GM10847 (cell line): ENCODE data around the gene ALX4.

Experiments used
- POLR2A ChIP-seq: IDR thresholded peaks from 2 replicates; pipeline ENCODE4 v1.6.1; 2011; ENCODE audit not compliant: insufficient read length; ENCODE audit errors: extremely low read depth

ALX4 gene

DNA sequence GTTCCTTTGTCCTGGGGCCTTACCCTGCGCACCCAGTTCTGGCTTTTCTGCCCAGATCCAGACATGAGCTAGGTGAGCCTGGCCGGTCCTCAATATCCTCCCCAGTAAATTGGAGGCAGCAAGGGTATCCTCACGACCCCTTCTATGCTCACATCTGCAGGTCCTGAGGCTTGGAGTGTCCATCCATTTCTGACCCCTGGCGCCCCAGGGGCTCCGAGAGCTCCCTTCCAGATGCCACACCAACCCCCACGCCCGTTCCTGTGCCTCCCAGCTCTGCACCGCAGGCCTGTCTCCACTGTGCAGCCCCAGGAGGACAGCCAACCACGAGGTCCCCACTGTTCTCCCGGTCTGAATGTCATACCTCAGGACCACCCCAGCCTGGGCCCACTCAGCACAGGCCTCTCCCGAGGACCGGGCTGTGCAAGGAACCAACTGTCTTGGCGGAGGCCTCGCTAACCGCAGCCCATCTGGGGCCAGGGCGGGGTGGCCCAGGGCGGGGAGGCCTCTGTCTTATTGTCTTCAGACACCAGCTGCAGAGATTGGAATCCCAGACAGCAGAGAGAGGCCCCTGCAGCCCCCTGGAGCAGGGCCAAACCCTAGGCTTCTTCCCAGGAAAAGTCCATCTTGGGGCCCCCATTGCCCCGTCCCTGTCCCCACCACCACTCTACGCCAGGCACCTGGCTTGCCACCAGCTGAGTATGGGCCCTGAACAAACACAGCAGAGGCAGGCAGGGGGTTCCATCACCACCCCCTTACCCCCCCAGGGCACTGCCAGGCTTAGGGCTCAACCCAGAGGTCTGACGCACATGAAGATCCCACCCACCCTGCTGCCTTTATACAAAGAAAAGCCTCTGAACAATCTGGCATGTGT is 39.3 kb downstream of the ALX4 start:
- TF ChIP-seq POLR2A, result no peak

DNA sequence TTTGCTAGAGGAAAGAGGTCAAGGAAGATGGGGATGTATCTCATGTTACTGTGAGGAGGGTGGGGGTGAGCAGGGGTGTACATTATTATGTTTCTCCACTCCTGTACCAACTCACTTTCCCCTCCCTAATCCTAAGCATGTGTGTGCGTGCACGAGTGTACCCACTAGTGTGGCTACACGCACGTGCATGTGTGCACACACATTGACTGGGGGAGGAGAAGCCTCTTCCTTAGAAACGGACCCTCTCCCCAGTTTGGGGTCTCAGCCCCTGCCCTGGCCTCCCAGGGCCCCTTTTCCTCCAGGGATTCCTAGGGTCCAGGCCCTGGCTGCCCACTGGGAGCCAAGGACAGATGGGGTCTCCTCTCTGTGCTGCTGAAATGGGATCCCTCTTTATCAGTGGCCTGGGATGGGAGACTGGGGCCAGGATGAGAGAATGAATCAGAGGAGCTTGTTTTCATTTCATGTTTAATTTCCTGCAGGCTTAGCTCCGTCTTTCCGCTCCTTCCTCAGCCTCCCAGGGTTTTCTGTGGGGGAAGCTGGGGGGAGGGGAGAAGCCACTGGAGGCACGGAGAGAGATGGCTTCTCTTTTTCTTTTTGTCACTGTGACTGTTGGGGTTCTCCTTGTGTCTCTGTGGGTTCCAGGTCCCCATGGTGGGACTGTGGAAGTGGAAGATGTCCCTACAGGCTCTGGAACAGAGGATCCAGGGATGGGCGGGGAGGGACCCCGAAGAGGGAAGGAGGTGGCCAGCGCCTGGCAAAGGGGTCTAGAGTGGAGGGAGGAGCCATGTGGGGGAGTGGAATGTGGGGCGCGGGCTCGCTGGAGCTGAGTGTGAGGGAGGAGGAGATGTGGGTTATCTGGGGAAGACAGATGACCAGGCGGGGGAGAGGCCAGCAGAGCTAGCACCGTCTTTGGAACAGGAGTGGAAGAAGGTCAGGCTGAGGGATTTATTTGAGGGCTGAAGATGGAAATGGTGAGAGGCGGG is 40.3 kb downstream of the ALX4 start:
- no peak for TF ChIP-seq POLR2A

GRCh38 chr11:44268614-44269080 is 41.3 kb downstream of the ALX4 start:
- TF ChIP-seq POLR2A, result no peak

DNA sequence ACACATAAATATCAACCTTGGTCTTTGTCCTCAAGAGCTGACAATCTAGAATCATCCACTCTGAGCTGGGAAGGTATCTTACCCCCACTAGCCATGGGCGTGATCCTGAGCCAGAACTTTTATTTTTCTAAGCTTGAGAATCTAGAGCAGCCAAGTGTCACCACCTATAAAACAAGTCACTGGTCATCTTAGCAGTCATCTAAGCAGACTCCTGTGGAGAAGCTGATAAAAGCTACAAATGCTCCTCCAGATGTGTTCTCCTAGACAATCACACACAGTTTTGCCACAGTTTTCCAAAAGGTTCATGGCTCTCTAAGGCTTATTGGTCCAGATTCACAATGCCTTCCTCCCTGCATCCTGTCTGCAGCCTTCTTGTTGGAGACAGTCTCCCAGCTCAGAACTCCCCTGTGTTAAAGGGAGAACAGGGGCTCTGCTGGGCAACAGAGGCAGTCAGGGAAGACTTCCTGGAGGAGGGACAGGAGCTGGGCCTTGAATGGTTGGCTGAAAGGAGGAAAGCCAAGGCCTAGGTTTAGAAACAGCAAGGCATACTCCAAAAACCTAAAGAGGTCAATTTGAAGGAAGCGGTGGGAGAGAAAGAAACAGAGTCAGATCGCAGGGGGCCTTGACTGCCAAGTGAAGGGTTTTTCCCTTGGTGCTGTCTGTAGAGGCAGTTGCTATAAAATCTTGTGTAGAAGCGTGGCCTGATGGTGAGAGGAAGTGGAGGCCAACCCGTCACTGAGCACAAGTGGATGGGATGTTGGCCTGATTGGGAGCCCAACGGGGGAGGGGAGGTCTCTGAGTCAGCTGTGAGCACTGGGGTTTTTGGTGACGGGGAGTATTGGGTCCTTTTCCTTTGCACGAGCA is 42.0 kb downstream of the ALX4 start:
- no peak for TF ChIP-seq POLR2A

DNA sequence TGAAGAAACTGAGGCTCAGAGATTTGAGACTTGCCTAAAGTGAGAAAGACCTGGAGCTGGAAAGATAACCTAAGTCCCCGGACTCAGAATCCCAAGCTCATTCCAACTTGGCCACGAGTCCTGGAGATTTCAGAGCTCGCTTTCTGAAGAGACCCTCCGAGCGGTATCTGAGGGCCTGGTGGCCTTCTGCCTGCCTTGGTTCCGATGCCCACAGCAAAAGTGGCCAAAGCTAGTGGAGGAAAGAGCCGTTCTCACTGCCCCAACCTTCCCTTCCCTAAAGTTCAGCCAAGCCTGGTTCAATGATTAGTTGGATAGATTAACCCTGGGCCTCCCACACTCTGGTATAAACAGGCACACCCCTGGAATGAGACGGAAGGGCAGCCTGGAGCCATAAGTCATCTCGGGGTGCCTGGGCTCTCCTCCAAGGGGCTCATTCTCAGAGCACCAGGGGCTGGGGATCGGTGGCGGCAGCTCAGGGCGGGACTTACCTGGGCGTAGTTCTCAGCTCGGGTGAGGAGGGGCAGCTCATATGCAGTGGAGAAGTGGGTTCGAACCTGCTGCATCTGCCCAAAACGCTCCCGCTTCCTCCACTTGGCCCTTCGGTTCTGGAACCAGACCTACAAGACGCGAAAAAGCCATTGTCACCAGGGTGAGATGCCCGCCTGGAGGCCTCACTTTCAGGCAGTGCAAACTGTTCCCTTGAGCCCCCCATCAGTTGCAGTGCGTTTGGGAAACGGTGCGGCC is 42.8 kb downstream of the ALX4 start:
- no peak for TF ChIP-seq POLR2A

GRCh38 chr11:44266056-44266780 is 43.7 kb downstream of the ALX4 start:
- no peak for TF ChIP-seq POLR2A

DNA sequence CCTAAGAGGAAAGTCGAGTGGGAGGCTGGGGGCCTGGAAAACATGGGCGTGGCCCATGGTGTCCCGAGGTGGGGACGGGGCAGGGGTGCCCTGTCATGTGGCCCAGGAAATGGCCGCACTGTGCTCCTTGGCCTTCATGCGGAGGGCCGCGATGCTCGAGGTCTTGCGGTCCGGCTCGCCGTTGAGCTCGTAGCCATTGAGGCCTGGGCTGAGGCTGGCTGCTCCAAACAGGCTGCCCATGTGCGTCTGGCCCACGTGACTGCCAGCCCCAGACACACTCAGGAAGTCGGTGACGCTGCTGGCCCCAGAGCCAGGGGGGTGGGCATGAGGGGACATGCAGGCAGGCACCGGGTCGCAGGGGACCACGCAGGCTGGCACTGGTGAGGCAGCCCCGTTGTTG is 45.2 kb downstream of the ALX4 start:
- no peak for TF ChIP-seq POLR2A

GRCh38 chr11:44264438-44264749 is 45.5 kb downstream of the ALX4 start:
- TF ChIP-seq POLR2A, result no peak

DNA sequence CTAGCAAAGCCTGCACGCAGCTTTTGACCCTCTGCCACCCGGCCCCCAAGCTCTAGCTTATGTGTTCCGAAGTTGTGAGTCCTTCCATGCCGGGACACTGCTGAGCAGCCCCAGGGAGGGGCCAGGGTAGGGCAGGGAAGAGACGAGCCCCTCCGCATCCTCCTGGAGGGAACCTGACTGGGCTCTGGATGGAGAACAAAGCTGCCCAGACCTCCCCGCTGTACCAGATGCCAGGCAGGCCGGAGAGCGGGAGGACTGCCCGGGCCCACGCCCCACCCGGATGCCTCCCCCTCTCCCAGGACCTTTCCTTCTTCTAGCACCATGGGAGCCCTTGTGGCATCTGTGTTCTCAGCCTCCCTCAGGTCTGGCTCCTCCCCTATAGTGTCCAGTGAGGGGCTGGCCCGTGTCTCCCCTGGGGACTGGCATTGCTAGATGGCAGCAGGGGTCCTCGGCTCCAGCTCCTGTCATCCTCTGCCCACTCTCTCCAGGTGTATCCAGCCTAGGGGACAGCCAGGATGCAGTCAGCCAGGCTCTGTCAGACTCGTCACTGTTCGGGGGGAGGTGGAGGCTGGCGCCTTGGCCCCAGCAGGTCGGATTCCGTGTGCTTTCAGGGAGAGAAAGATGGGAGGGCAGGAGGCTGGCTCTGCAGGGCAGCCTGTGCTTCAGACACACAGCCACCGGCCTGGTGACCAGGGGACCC is 46.1 kb downstream of the ALX4 start:
- TF ChIP-seq POLR2A, result no peak

- no peak for TF ChIP-seq POLR2A
These were observed 47.9 kb downstream of the ALX4 start for GRCh38 chr11:44261800-44262591.

GRCh38 chr11:44260081-44260480 is 49.9 kb downstream of the ALX4 start:
- TF ChIP-seq POLR2A, result no peak

DNA sequence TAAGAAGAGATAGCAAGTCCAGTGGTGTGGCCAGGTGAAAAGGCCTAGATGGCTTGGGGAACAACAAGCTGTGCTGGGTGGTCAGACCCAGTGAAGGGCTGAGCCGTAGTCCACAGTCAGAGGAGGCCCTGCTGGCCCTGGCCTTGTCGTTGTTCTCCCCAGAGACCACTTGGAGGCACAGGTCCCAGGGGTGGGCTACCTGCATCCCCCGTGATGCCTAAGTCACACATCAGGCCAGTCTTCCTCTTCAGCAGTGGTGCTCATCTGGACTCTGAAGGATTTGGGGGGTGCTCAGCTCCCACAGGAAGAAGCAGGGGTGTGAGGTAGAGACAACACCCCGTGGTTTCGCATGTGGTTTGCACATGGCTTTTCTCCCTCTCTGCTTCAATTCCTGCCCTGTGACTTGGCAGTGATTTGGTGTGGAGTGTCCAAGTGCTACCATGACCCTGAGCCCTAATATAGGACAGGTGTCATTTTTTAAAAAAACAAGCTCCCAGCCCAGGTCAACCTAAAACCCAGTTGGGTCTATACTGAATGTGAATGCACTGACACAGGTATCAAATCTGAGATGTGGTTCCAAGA is 51.0 kb downstream of the ALX4 start:
- no peak for TF ChIP-seq POLR2A

- no peak for TF ChIP-seq POLR2A
These were observed 51.8 kb downstream of the ALX4 start for GRCh38 chr11:44258190-44258489.
